HAP-1 (cell line): ENCODE results near the gene PLEKHM2.
"Not testable (repeated sequence)": the region's sequence is repeated elsewhere in the genome, so short reads cannot be mapped to it uniquely, and the experiment has no call there.

Experiments used
- DNase-seq, 2 experiments: peaks; one replicate each; pipeline ENCODE4 v3.0.0-alpha.2; 2016 to 2020; ENCODE audit warnings: low spot score in 2 of 2
- H3K27me3 ChIP-seq: fragments of 250-450 bp; sonication (Bioruptor Pico); 2 replicates; pipeline ENCODE4 v1.5.1; 2020; ENCODE audit warnings: low read depth, mild to moderate bottlenecking, moderate library complexity
- H3K36me3 ChIP-seq: fragments of 250-450 bp; sonication (Bioruptor Pico); replicated peaks from 2 replicates; pipeline ENCODE4 v1.5.1; 2020; ENCODE audit warnings: mild to moderate bottlenecking
- H3K4me1 ChIP-seq: fragments of 250-450 bp; sonication (Bioruptor Pico); 2 replicates; pipeline ENCODE4 v1.5.1; 2020; ENCODE audit warnings: mild to moderate bottlenecking
- H3K4me3 ChIP-seq: fragments of 250-450 bp; sonication (Bioruptor Pico); 2 replicates; pipeline ENCODE4 v1.5.1; 2020; ENCODE audit warnings: mild to moderate bottlenecking, moderate library complexity
- H3K9me3 ChIP-seq: fragments of 250-450 bp; sonication (Bioruptor Pico); 2 replicates; pipeline ENCODE4 v1.5.1; 2020; ENCODE audit warnings: mild to moderate bottlenecking, moderate library complexity
- in situ Hi-C: fragments of 300-500 bp; cut with MboI; formaldehyde crosslinking; loops from 3 replicates; pipeline ENCODE4 v1.14.3; 2020; ENCODE audit warnings: low sequenced_read_pairs, inconsistent platforms, mixed read lengths

PLEKHM2 gene, protein sequence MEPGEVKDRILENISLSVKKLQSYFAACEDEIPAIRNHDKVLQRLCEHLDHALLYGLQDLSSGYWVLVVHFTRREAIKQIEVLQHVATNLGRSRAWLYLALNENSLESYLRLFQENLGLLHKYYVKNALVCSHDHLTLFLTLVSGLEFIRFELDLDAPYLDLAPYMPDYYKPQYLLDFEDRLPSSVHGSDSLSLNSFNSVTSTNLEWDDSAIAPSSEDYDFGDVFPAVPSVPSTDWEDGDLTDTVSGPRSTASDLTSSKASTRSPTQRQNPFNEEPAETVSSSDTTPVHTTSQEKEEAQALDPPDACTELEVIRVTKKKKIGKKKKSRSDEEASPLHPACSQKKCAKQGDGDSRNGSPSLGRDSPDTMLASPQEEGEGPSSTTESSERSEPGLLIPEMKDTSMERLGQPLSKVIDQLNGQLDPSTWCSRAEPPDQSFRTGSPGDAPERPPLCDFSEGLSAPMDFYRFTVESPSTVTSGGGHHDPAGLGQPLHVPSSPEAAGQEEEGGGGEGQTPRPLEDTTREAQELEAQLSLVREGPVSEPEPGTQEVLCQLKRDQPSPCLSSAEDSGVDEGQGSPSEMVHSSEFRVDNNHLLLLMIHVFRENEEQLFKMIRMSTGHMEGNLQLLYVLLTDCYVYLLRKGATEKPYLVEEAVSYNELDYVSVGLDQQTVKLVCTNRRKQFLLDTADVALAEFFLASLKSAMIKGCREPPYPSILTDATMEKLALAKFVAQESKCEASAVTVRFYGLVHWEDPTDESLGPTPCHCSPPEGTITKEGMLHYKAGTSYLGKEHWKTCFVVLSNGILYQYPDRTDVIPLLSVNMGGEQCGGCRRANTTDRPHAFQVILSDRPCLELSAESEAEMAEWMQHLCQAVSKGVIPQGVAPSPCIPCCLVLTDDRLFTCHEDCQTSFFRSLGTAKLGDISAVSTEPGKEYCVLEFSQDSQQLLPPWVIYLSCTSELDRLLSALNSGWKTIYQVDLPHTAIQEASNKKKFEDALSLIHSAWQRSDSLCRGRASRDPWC

DNA sequence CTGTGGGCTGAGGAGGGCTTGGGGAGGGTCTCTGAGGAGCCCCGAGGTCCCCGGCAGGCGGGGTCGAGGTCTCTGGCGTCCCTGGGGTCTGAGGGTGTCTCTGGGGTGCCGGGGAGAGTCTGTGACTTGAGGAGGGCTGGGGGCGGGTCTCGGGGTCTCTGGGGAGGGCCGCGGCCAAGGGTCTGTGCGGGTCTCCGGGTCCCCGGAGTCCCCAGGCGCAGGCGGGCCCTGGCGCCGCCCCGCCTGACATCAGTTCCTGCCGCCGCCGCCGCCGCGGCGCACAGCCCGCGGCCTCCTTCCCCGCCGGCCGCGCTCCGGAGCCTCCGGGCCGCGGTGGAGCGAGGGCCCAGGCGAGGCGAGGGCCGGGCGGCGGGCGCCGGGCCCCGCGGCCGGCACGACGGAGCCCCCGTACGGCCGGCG, at the start of gene PLEKHM2:
Gene PLEKHM2 (plus strand): TSS at position 279 of the 420 bp plus-strand sequence. CDS start 239 bp downstream, outside the sequence.
- H3K27me3 ChIP-seq, result no peaks in the 10 kb centered on the region
- H3K9me3 ChIP-seq, result no peaks in the 10 kb centered on the region
- H3K4me3 ChIP-seq, result peak within 1 kb of the TSS; percentile 74
- 0 out of 2 replicates have a peak, but pooled peaks cover 6% of the 10 kb centered on the region for H3K36me3 ChIP-seq
- DNase-seq, result peak in 1 of 2 experiments; percentile 51
- H3K4me1 ChIP-seq, result peaks cover 13% of the 10 kb centered on the region
- in situ Hi-C loops, result no loop called here

GRCh38 chr1:15636436-15636835, 47.7 kb upstream of the PLEKHM2 start:
- Histone ChIP-seq H3K36me3 (peaks cover 78% of the 10 kb centered on the region), H3K27me3 (no peaks in the 10 kb centered on the region), H3K4me1 (no peaks in the 10 kb centered on the region), H3K9me3 (no peaks in the 10 kb centered on the region), H3K4me3 (no peak overlapping the region)
- DNase-seq, result no peak
- in situ Hi-C loops, result no loop called here

- Histone ChIP-seq H3K27me3 (no peaks in the 10 kb centered on the region), H3K36me3 (peaks cover 74% of the 10 kb centered on the region), H3K4me3 (no peak overlapping the region), H3K4me1 (no peaks in the 10 kb centered on the region), H3K9me3 (no peaks in the 10 kb centered on the region)
- in situ Hi-C loops, result no loop called here
- no peak for DNase-seq
These were observed 46.3 kb upstream of the PLEKHM2 start for GRCh38 chr1:15637826-15638225.

GRCh38 chr1:15639262-15639661, 44.9 kb upstream of the PLEKHM2 start:
- Histone ChIP-seq H3K9me3 (no peaks in the 10 kb centered on the region), H3K4me1 (no peaks in the 10 kb centered on the region), H3K4me3 (no peak overlapping the region), H3K27me3 (no peaks in the 10 kb centered on the region), H3K36me3 (peaks cover 73% of the 10 kb centered on the region)
- in situ Hi-C loops, result no loop called here
- no peak for DNase-seq

DNA sequence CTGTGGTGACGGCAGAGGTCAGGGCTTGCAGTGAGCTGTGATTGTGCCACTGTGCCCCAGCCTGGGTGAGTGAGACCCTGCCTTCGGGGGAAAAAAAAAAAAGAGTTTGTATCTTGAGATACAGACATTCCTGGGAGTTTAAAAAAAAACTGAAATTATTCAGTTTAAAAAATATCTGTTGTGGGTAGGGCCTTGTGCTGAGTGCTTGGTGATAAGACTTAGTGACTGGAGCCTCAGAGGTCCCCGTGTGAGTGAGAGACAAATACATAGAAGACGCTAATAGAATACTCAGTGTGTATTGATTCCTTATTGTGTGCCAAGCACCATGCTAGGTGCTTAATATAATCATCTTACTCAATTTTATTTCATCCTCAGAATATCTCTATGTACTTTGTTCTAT, 44.2 kb upstream of the PLEKHM2 start:
- no peak for DNase-seq
- Histone ChIP-seq H3K4me1 (no peaks in the 10 kb centered on the region), H3K36me3 (peaks cover 70% of the 10 kb centered on the region), H3K4me3 (no peak overlapping the region), H3K9me3 (no peaks in the 10 kb centered on the region), H3K27me3 (no peaks in the 10 kb centered on the region)
- in situ Hi-C loops, result no loop called here

GRCh38 chr1:15640667-15641066, 43.5 kb upstream of the PLEKHM2 start:
- no peak for DNase-seq
- Histone ChIP-seq H3K4me1 (no peaks in the 10 kb centered on the region), H3K9me3 (no peaks in the 10 kb centered on the region), H3K27me3 (no peaks in the 10 kb centered on the region), H3K4me3 (no peak overlapping the region), H3K36me3 (peaks cover 70% of the 10 kb centered on the region)
- in situ Hi-C loops, result no loop called here

DNA sequence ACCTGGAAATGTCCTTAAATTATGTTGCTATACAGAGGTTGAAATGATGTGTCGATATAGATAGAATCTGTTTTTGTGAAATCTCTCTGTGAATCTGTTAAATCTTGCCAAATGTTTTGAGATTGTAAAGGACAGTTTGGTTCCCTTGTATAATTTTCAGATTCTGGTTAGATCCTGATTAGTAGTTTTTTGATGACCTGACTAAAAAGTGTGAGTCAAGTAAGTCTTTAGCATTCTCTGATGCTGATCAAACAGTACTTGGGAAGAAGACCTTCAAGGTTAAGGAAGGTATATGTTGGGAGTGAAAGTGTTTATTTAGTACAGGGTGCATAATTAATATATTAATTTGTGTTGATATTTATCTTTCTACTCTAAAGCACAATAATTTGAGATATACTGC, 34.2 kb upstream of the PLEKHM2 start:
- DNase-seq, result no peak
- H3K36me3 ChIP-seq, result peaks cover 72% of the 10 kb centered on the region
- in situ Hi-C loops, result no loop called here
- no peaks in the 10 kb centered on the region for H3K27me3 ChIP-seq
- H3K4me3 ChIP-seq, result no peak overlapping the region
- no peaks in the 10 kb centered on the region for H3K4me1 ChIP-seq
- no peaks in the 10 kb centered on the region for H3K9me3 ChIP-seq

- H3K9me3 ChIP-seq, result no peaks in the 10 kb centered on the region
- H3K27me3 ChIP-seq, result no peaks in the 10 kb centered on the region
- peaks cover 70% of the 10 kb centered on the region for H3K36me3 ChIP-seq
- DNase-seq, result no peak
- no peak overlapping the region for H3K4me3 ChIP-seq
- no peaks in the 10 kb centered on the region for H3K4me1 ChIP-seq
- in situ Hi-C loops, result no loop called here
These were observed 33.7 kb upstream of the PLEKHM2 start for GRCh38 chr1:15650433-15650832.

- DNase-seq, H3K4me1 ChIP-seq, H3K27me3 ChIP-seq, in situ Hi-C loops, H3K9me3 ChIP-seq, H3K4me3 ChIP-seq: not testable (repeated sequence)
- peaks cover 79% of the 10 kb centered on the region for H3K36me3 ChIP-seq
These were observed 32.0 kb upstream of the PLEKHM2 start for GRCh38 chr1:15652130-15652529.

- Histone ChIP-seq H3K4me1 (no peaks in the 10 kb centered on the region), H3K27me3 (no peaks in the 10 kb centered on the region), H3K36me3 (peaks cover 77% of the 10 kb centered on the region), H3K9me3 (no peaks in the 10 kb centered on the region), H3K4me3 (no peak overlapping the region)
- in situ Hi-C loops, result no loop called here
- no peak for DNase-seq
These were observed 29.9 kb upstream of the PLEKHM2 start for GRCh38 chr1:15654091-15654690.

GRCh38 chr1:15656464-15656863, 27.7 kb upstream of the PLEKHM2 start:
- Histone ChIP-seq H3K36me3 (peaks cover 78% of the 10 kb centered on the region), H3K27me3 (no peaks in the 10 kb centered on the region), H3K4me1 (no peaks in the 10 kb centered on the region), H3K9me3 (no peaks in the 10 kb centered on the region), H3K4me3 (no peak overlapping the region)
- no peak for DNase-seq
- in situ Hi-C loops, result no loop called here

GRCh38 chr1:15657021-15657420, 27.1 kb upstream of the PLEKHM2 start:
- Histone ChIP-seq H3K36me3 (peaks cover 80% of the 10 kb centered on the region), H3K4me1 (no peaks in the 10 kb centered on the region), H3K27me3 (no peaks in the 10 kb centered on the region), H3K9me3 (no peaks in the 10 kb centered on the region), H3K4me3 (no peak overlapping the region)
- no peak for DNase-seq
- in situ Hi-C loops, result no loop called here

- in situ Hi-C loops, result no loop called here
- H3K4me1 ChIP-seq, result no peaks in the 10 kb centered on the region
- peaks cover 59% of the 10 kb centered on the region for H3K36me3 ChIP-seq
- DNase-seq, result no peak
- H3K4me3 ChIP-seq, result no peak overlapping the region
- no peaks in the 10 kb centered on the region for H3K9me3 ChIP-seq
- no peaks in the 10 kb centered on the region for H3K27me3 ChIP-seq
These were observed 24.0 kb upstream of the PLEKHM2 start for GRCh38 chr1:15660151-15660550.
